GM19193 (cell line): ENCODE measurements around the gene USH2A.

Source experiments
- POLR2A ChIP-seq: IDR thresholded peaks from 4 replicates; pipeline ENCODE4 v1.6.1; 2011; ENCODE audit not compliant: insufficient read depth, insufficient read length; ENCODE audit errors: extremely low read depth

USH2A gene

DNA sequence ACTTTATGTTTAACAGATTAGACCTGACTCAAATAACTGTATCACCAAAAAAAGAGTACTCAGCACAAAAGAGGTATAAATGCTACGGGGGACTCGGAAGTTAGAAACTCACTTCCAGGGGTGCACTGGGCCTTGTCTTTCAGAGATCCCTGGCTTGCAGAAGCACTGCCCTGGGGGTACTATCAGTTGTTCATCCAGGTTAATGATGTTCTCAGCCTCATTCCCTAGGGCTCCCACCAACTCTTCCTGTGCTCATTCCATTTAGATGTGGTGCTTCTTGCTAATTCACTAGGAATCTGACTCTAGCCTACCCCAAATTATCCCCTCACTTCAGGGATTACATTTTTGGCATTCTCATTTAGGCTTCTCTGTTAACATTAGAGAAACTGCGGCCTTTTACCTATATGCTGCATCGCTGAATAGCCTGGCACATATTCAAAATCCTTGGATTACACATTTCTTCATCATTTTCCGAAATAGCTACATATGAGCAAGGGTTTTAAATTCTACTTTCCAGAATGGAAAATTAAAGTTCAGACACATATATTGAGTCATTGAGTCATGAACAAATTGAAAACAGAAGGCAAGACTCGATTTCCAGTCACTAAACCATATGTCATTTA, 517.6 kb downstream of the USH2A start:
- no peak for TF ChIP-seq POLR2A

DNA sequence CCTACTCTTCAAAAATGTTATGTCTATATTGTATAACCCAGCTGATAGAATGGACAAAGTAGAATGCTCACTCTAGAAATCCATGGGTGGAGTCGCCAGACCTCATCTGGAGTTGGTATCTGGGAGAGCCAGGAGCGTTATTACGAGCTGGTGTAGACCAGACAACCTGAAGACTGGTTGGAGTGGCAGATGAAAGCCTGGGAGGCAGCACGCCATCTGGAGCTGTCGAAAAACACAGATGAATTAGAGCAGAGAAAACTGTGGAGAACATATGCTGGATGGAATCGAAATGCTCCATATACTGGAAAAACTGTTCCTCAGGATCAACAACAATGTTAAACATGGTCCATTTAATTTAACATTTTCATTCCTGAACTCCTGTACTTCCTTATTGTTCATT, 522.6 kb downstream of the USH2A start:
- no peak for TF ChIP-seq POLR2A

DNA sequence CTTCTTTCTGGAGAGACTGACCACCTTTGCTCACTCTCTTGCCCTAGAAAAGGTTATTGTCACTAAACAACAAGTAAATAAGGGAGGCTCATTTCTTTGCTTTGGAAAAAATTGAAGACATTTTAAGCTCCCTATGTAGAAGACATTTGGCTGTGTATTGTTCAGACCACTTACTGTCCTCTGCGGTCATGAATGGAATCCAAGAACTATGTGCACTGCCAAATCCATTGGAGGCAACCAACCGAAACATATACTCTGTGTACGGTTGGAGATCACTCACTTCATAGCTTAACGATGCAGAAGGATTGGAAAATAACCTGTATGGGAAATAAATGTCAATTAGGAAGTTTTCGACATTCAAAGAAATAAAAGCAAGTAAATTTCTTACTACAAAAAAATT, 523.3 kb downstream of the USH2A start:
- no peak for TF ChIP-seq POLR2A

DNA sequence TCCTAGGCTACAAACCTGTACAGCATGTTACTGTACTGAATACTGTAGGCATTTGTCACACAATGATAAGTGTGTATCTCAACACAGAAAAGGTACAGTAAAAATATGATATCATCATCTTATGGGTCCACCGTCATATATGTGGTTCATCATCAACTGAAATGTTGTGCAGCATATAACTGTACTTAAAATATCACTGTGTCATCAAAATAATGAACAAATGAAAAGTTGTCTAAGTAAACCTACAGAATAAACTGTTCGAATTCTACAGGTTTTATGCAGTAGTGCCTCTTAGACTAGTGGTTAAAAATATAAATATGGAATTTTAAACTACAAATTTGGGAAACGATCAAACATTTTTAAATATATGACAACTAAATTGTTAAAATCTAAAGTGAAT, 527.4 kb downstream of the USH2A start:
- TF ChIP-seq POLR2A: no peak

DNA sequence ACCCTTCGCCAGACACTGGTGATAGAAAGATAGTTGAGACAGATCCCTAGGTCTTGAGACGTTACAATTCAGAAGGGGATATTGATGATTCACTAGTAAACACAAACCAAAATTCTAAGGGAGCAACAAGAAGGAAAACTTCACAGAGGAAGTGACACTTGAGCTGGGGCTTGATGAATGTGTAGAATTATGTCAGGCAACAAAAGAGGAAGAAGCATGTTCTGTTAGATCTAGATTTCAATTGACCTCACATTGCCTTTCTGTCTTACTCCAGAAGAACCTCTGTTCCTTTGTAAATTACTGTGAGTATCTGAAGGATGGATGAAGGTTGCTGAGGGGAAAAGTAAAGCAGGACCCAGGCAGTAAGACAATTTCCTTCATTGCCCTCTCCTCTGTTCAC, 528.0 kb downstream of the USH2A start:
- no peak for TF ChIP-seq POLR2A

DNA sequence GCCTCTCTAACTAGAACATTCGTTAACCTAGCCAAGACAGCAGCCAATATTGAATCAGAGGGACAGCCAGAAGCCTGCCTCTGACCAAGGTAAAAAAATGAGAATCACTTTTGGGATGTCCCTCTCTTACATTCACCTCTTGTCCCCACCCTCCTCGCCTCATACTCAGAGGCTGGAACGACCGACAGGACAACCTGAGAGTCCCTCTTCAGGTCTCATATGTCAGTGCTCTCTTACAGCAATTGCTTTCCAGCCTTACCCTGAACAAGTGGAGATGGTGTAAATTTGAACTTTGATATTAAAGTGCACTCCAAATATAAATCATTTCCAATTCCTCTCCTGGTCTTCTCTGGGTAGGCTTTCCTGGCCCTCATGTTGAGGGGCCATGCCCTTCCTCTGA, 528.6 kb downstream of the USH2A start:
- no peak for TF ChIP-seq POLR2A

DNA sequence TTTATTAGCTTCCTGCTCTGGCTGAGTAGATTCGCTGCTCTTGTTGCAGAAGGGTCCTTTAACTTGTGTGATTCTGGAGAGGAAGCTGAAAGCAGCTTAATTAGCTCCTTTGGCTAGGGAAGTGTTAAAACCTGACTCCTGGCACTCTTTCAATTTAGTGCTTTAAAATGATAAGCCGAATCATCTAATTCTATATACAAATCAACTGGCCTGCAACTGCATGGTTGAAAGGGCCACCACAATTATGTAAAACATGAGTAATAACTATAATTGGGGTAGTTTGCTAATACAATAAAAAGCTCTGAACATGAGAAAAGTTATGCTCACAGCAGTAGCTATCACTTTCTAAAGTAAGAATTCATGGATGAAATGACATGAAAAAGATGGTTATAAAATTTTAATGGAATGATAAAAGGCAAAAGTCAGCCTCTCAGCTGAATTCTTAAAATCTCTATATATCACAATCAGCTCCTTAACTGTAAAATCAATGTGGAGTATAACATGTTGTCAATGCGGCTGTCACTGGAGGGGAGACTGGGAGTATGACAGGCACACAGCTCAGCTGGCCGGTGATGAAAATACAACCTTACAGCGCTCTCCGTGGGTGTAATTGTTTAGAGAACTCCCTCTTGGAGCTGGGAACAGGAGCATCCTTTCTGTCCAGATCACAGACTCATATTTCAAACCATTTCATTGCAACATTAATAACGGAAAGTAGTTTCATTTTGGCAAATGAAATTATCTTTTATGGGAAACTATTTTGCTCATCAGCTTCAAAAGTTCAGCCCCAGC, 531.8 kb downstream of the USH2A start:
- TF ChIP-seq POLR2A: no peak

DNA sequence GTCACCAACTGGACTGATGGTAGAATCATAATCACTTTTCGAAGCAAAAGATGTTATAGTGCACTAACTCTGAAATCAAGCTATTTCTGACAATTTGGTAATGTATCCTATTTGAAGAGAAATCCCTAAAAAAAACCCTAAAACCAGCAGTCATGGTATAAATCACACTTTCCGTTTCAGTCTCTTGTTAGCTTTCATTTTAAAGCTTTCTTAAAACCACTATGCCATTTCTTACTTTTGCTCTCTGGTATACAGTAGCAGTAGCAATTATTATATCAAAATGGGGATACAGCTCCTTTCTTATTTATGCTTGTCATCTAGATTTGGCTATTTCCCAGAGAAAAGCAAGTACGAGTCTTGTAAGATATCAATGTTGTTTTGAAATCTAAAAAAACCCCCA, 532.8 kb downstream of the USH2A start:
- TF ChIP-seq POLR2A: no peak

DNA sequence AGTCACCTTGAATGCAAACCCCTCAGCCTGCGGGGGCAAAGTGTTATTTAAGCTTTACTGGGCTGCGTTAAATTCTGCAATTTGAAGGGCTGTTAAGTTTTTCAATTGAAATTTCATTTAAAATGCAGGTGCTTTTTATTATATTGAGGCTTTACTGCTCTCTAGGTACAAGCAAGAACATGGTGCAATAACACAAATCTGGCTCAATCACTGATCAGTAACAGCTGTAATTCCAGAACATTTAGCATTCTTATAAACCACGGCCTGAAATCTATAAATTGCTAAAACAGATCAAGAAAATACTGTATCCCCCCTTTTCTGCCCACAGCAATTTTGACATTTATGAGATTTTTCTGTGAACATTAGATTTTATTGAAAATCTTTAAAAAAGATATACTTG, 533.4 kb downstream of the USH2A start:
- no peak for TF ChIP-seq POLR2A

DNA sequence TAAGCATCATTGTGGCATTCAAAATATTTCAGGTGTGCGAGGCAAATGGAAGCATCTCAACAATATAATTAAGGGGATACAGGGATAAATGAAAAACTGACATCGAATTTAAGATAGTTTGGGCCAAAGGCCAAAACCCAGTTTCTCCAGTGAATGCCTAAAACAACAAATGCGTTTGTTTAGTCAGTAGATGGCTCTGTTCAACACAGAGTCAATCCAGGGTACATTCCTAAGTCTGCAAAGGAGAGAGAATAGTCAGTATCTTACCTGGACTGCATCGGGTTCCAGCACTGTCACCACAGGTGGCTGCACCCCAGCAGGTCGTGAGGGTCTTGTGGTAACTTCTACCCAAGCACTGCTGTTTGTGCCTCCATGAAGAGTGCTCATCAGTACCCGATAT, 535.1 kb downstream of the USH2A start:
- no peak for TF ChIP-seq POLR2A

DNA sequence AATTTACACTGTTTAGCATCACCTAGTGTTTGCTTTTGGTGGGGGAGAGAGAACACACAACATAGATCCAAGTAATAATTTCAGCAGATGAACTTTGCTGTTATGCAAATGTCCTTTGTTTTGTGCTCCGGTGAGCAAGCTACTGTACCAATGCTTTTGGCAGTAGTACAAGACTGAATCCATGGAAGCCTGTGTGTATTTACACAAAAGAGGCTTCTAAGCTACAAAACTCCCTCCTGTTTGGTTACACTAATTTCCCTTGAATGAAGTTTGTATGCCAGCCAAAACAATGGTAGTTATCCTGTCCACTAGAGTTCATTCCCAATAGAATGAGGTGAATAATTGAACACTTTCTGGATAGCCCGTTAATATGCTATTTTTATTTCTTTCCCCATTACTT, 535.6 kb downstream of the USH2A start:
- TF ChIP-seq POLR2A: no peak

DNA sequence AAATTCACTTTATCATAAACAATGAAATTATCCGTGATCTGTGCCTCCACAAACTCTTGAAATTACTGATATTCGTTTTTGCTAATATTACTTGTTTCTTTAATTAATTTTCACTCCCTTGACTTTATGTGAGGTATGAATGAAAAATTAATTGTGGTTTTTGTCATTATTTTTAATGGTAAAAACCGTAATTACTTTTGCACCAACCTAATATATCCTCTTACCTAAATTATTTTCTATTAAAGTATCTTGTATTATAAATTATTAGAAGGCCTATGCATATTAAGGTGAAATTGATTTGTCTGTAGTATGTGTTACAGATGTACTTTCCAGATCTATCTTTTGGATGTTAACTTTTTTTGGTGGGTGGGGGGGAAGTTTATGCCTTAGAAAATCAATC, 540.2 kb downstream of the USH2A start:
- no peak for TF ChIP-seq POLR2A

DNA sequence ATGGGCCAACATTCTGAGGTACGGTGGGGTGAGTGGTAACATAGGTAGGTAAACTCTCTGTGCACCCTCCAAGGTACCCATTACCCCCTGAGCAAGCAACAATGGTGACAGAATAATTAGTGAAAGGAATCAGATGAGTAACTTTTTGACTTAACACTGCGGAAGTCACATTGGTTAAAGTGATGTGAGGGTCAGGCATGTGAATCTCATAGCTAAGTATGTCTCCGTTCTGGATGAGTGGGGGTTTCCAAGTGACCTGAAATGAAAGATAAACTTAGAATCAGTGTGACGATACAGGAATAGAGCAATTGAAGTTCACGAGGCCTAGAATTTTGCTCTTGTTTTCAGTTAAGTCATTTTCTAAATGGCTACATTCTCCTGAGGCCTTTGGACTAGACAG, 544.4 kb downstream of the USH2A start:
- no peak for TF ChIP-seq POLR2A

DNA sequence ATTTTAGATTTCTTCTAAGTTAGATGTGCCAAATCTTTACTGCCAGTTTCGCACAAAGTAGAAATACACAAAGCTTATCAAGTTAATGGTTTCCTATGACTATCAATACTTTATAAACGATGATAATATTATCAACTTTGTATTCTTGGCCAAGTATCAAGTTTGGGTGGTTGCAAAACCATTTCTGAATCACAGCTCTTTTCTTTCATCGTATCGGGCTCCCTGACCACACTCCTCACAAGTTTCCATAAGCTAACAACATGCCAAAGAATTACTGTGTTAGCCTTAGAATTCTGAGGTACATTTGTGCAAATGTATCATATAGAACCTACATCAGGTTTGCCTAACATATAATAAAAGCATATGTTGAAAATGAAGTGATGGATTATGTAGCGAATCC, 545.1 kb downstream of the USH2A start:
- TF ChIP-seq POLR2A: no peak

DNA sequence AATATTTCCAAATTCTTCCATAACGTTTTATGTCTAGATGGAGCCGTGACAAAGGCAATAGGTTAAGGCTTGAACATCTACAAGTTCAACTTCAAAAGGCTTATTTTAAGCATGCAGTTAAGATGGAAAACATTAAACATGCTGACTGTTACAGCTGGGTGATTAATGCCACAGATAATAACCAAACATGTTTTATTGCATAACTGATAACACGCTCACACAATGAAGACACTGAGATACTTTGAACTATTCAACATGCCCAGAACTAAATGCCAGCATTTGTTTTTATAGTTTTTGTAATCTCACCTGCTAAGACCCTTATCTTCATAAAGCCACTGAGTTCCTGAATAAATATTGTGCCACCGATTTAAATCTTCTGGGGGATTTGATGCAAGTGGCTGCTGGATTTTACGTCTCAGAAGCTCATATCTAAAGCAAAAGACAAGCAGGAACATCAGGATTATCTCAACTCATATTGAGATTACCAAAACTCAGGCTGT, 545.7 kb downstream of the USH2A start:
- no peak for TF ChIP-seq POLR2A

DNA sequence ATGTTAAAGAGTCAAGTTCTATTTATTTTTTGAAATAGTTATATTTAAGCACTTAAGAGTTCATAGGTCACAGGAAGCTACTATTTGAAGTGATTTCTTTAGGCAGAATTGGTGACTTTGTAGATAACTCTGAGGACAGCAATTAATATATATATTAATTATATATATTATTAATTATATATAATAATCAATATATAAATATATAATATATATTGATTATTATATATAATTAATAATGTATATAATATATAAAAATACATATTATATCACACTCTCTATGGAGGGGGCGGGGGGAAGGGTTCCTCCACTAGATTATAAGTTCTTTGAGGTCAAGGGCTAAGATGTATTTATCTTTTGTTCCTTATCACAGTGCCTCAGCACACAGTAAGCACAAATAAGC, 547.5 kb downstream of the USH2A start:
- no peak for TF ChIP-seq POLR2A
